Lower leg skin (tissue), 4 donors: ENCODE data around the gene ZNF485. TPM values are rescaled to one million over a fixed set of nuclear protein-coding genes. Genes with fewer than 3 reads are reported as not detected.
"Not testable (repeated sequence)": the region's sequence is repeated elsewhere in the genome, so short reads cannot be mapped to it uniquely, and the experiment has no call there.

ENCODE experiments used
- DNase-seq, 2 donors: peaks; one replicate each; pipeline ENCODE4 v3.0.0-alpha.2; 2019; ENCODE audit warnings: low spot score in 2 of 2
- H3K4me3 ChIP-seq: fragments of 200-600 bp; sonication (generic); 2 replicates; pipeline ENCODE4 v1.5.1; 2017; ENCODE audit warnings: mild to moderate bottlenecking, low read depth; ENCODE audit not compliant: poor library complexity, severe bottlenecking
- CTCF ChIP-seq, 3 donors: fragments of 450-650 bp; IDR thresholded peaks; one replicate each; pipeline ENCODE4 v1.5.1; 2016; ENCODE audit warnings: antibody characterized with exemption in 3 of 3, mild to moderate bottlenecking in 3 of 3, moderate library complexity in 2 of 3
- POLR2A ChIP-seq, 2 donors: fragments of 450-650 bp; IDR thresholded peaks; one replicate each; pipeline ENCODE4 v1.6.1; 2016 to 2017; ENCODE audit warnings: antibody characterized with exemption in 2 of 2, mild to moderate bottlenecking in 1 of 2, moderate library complexity in 1 of 2
- WGBS, 2 donors: methylation state at CpG; one replicate each; pipeline ENCODE4 v1.1.5; 2018; 5-methylcytosine and 5-hydroxymethylcytosine counted together
- intact Hi-C: fragments of 100-400 bp; cut with DNase I; formaldehyde crosslinking; loops from one replicate; pipeline ENCODE4 v1.15.0; 2023; ENCODE audit warnings: low total_unique reads
- total RNA-seq, 4 donors: library from RNA; depleted of rRNA; stranded (reverse); fragments of >200 nt; gene quantifications; one replicate each; pipeline ENCODE4 v1.1.0, GENCODE V29; 2016

ZNF485 gene
- total RNA-seq, 4 donors from 2014 or later: 2.4 to 7.9 (median 4.7) TPM

GRCh38 chr10:43585046-43585445 lies 21.2 kb upstream of the ZNF485 start:
- 93 to 94% methylated on average over 3 to 5 of the region's 5 CpGs for WGBS, 2 donors
- TF ChIP-seq POLR2A (IDR thresholded peaks at IDR 0.05): no peak
- no peak for DNase-seq
- no peak overlapping the region for H3K4me3 ChIP-seq
- intact Hi-C loops: no loop called here

DNA sequence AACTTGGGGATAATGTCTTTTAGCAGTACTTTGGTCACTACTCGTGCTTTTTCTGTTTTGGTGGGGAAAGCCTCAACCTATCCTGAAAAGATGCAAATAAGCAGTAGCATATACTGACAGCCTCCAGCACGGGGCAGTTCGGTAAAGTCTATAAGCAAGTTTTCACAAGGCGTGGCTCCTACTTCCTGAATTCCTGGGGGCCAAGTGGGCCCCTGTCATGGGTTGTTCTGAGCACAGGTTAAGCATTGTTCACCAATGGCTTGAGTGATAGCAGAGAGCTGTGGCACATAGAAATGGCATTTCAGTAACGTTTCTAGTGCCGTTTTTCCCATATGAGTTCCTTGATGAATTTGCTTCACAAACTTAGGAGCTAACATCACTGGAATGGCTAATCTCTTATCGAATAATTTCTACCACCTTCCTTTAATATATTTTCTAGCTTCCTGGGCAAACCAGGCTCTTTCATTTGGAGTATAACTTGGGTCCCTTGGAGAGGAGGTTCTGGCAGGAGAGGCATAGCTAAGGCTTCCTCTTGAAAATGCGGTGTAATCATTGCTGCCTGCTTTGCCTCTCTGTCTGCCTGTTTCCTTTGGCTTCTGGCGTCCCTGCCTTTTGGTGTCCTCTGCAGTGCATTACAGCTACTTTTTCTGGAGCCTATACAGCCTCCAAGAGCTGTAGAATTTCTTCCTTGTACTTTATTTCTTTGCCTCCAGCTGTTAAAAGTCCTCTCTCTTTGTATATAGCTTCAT lies 20.1 kb upstream of the ZNF485 start:
- intact Hi-C loops: no loop called here
- WGBS, 2 donors: 72 to 75% methylated on average over 9 of the region's 9 CpGs
- TF ChIP-seq POLR2A (IDR thresholded peaks at IDR 0.05) (no peak), CTCF (IDR thresholded peaks at IDR 0.05) (no peak)
- DNase-seq: no peak
- no peak overlapping the region for H3K4me3 ChIP-seq

- H3K4me3 ChIP-seq, intact Hi-C loops, DNase-seq: not testable (repeated sequence)
- WGBS, 2 donors: 77 to 81% methylated on average over 3 of the region's 3 CpGs
Measured at GRCh38 chr10:43586730-43587115, 19.5 kb upstream of the ZNF485 start.

- no peak for TF ChIP-seq CTCF (IDR thresholded peaks at IDR 0.05)
- no peak for TF ChIP-seq POLR2A (IDR thresholded peaks at IDR 0.05)
- no peak overlapping the region for H3K4me3 ChIP-seq
- intact Hi-C loops: no loop called here
- WGBS, 2 donors: 88% methylated on average over 5 of the region's 5 CpGs
- DNase-seq: no peak
Measured at GRCh38 chr10:43591303-43591904, 14.8 kb upstream of the ZNF485 start.

DNA sequence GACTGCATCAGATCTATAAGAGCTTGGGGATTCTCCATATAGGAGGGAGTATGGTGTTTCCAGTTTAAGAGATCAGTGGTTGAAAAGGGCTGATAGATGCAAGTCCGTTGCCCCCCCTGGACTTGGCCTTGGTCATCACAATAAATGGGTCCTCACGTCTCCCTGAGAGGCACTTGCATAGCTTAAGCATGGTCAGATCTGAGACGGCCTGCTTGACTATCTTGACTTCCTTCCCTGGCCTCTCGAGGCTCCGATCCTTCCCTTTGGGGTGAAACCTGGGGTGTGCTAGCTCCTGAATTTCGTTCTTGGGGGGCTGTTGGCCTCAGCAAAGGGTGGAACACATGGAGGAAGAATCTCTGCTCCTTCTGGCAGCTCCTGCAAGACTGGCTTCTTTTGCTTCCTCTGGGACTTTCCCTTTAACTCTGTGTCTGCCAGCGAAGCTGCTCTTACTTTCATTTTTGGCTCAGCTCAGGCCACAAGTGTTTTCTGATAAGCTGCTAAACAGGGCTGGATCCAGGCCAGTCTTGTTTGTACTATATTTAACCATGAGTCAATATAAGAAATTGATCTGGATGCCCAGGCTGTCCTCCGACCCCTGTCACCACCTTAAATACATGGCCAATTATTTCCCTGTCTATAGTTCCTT lies 11.2 kb upstream of the ZNF485 start:
- H3K4me3 ChIP-seq: no peak overlapping the region
- 8 to 19% methylated on average over 8 of the region's 8 CpGs for WGBS, 2 donors

GRCh38 chr10:43595739-43596298 lies 10.4 kb upstream of the ZNF485 start:
- no peak overlapping the region for H3K4me3 ChIP-seq
- DNase-seq: no peak
- TF ChIP-seq POLR2A (IDR thresholded peaks at IDR 0.05) (no peak), CTCF (IDR thresholded peaks at IDR 0.05) (no peak)
- WGBS, 2 donors: 57 to 59% methylated on average over 6 to 7 of the region's 7 CpGs
- intact Hi-C loops: no loop called here

More for the DNA sequence above, 11.2 kb upstream of the ZNF485 start:
- no peak for DNase-seq
- TF ChIP-seq POLR2A (IDR thresholded peaks at IDR 0.05) (no peak), CTCF (IDR thresholded peaks at IDR 0.05) (no peak)
- intact Hi-C loops: no loop called here
